Liver (tissue), 9 donors: Measurements from ENCODE around the gene SIX1. TPM values are rescaled to one million over a fixed set of nuclear protein-coding genes. Genes with fewer than 3 reads are reported as not detected.

Experiments used
- DNase-seq: peaks from one replicate; pipeline ENCODE4 v3.0.0-alpha.2; 2017; ENCODE audit warnings: low spot score
- H3K27ac ChIP-seq, 2 donors: one replicate each; pipeline ENCODE4 v1.7.0; 2013; ENCODE audit warnings: inconsistent platforms in 2 of 2, low read length in 2 of 2, control low read depth in 1 of 2, low read depth in 1 of 2, mild to moderate bottlenecking in 1 of 2
- H3K27me3 ChIP-seq, 4 donors: one replicate each; pipeline versions ENCODE4 v1.6.1 to v1.7.0; 2013; ENCODE audit warnings: low read length in 3 of 4, inconsistent platforms in 1 of 4, mild to moderate bottlenecking in 1 of 4, moderate library complexity in 1 of 4; ENCODE audit not compliant: control insufficient read depth in 4 of 4, insufficient read depth in 4 of 4
- H3K36me3 ChIP-seq, 4 donors: one replicate each; pipeline versions ENCODE4 v1.6.1 to v1.7.0; 2013; ENCODE audit warnings: low read length in 3 of 4, mild to moderate bottlenecking in 3 of 4, low read depth in 1 of 4, moderate library complexity in 1 of 4; ENCODE audit not compliant: control insufficient read depth in 4 of 4, insufficient read depth in 3 of 4
- H3K4me1 ChIP-seq, 4 donors: one replicate each; pipeline versions ENCODE4 v1.6.1 to v1.7.0; 2013; ENCODE audit warnings: low read length in 3 of 4, mild to moderate bottlenecking in 3 of 4, moderate library complexity in 1 of 4; ENCODE audit not compliant: control insufficient read depth in 4 of 4, insufficient read depth in 4 of 4
- H3K4me3 ChIP-seq, 3 donors: one replicate each; pipeline versions ENCODE4 v1.6.1 to v1.7.0; 2013; ENCODE audit warnings: low read length in 3 of 3, control low read depth in 1 of 3, low read depth in 1 of 3, mild to moderate bottlenecking in 1 of 3
- H3K9ac ChIP-seq, 2 donors: one replicate each; pipeline ENCODE4 v1.7.0; 2013; ENCODE audit warnings: low read length in 2 of 2, mild to moderate bottlenecking in 2 of 2, moderate library complexity in 2 of 2, control low read depth in 1 of 2, low read depth in 1 of 2
- H3K9me3 ChIP-seq, 4 donors: one replicate each; pipeline versions ENCODE4 v1.6.1 to v1.7.0; 2013; ENCODE audit warnings: low read length in 3 of 4; ENCODE audit not compliant: control insufficient read depth in 4 of 4
- ATF3 ChIP-seq: IDR thresholded peaks from 2 replicates; pipeline ENCODE4 v1.6.1; 2016; ENCODE audit warnings: antibody characterized with exemption
- CTCF ChIP-seq: fragments of 150-350 bp; IDR thresholded peaks from 2 replicates; pipeline ENCODE4 v1.5.1; 2017; ENCODE audit warnings: improper control_type of control experiment, low read depth, low read length; ENCODE audit not compliant: missing input control
- EGR1 ChIP-seq, 2 donors: IDR thresholded peaks; 2 replicates each; pipeline ENCODE4 v1.6.1; 2016 to 2018; ENCODE audit warnings: antibody characterized with exemption in 2 of 2, low read depth in 2 of 2
- FOXA1 ChIP-seq: IDR thresholded peaks from 2 replicates; pipeline ENCODE4 v1.6.1; 2016; ENCODE audit warnings: antibody characterized with exemption
- FOXA2 ChIP-seq: IDR thresholded peaks from 2 replicates; pipeline ENCODE4 v1.6.1; 2016; ENCODE audit warnings: antibody characterized with exemption
- GABPA ChIP-seq, 2 donors: IDR thresholded peaks in 1 of 2; conservative IDR thresholded peaks in 1 of 2; 2 replicates each; pipeline ENCODE4 v1.6.1; 2016; ENCODE audit warnings: antibody characterized with exemption in 2 of 2, mild to moderate bottlenecking in 1 of 2, moderate library complexity in 1 of 2
- HNF4A ChIP-seq, 2 donors: conservative IDR thresholded peaks; 2 replicates each; pipeline ENCODE4 v1.6.1; 2016; ENCODE audit warnings: antibody characterized with exemption in 2 of 2, mild to moderate bottlenecking in 2 of 2
- JUND ChIP-seq, 2 donors: IDR thresholded peaks; 2 replicates each; pipeline ENCODE4 v1.6.1; 2016; ENCODE audit warnings: antibody characterized with exemption in 2 of 2
- NR2F2 ChIP-seq: IDR thresholded peaks from 2 replicates; pipeline ENCODE4 v1.6.1; 2016; ENCODE audit warnings: antibody characterized with exemption
- RAD21 ChIP-seq, 2 donors: IDR thresholded peaks; 2 replicates each; pipeline ENCODE4 v1.6.1; 2016; ENCODE audit warnings: antibody characterized with exemption in 2 of 2, mild to moderate bottlenecking in 2 of 2
- RXRA ChIP-seq, 2 donors: IDR thresholded peaks; 2 replicates each; pipeline ENCODE4 v1.6.1; 2017 to 2018; ENCODE audit warnings: antibody characterized with exemption in 2 of 2, mild to moderate bottlenecking in 1 of 2
- TAF1 ChIP-seq: conservative IDR thresholded peaks from 2 replicates; pipeline ENCODE4 v1.6.1; 2016; ENCODE audit warnings: antibody characterized with exemption, mild to moderate bottlenecking
- YY1 ChIP-seq: IDR thresholded peaks from 2 replicates; pipeline ENCODE4 v1.6.1; 2016; ENCODE audit warnings: antibody characterized with exemption, mild to moderate bottlenecking
- WGBS: extraction: QIAGEN DNeasy Blood & Tissue Kit; methylation state at CpG from one replicate; pipeline ENCODE4 v1.1.7; 2013; 5-methylcytosine and 5-hydroxymethylcytosine counted together
- polyA plus RNA-seq, 2 donors: library from polyadenylated mRNA; stranded (reverse) in 1 of 2; unstranded in 1 of 2; fragments of 200-250 nt in 1 of 2; fragments of >200 nt in 1 of 2; fragmentation: Nextera tagmentation in 1 of 2; extraction: Ambion mirVana in 1 of 2; gene quantifications; one replicate each; pipeline versions ENCODE4 v1.2.1 to v1.2.3, GENCODE V29; 2013 to 2015
- total RNA-seq, 2 donors: library from RNA; depleted of rRNA; stranded (reverse); fragments of >200 nt; gene quantifications; one replicate each; pipeline ENCODE4 v1.2.3, GENCODE V29; 2014
- TF ChIP-seq, protein P1 (sequence below): IDR thresholded peaks from 2 replicates; pipeline ENCODE4 v1.6.1; 2016; ENCODE audit warnings: antibody characterized with exemption
- donor health status: healthy.
- donor health status: healthy.
- donor health status: healthy.
- donor health status: healthy.
- donor health status: healthy.

The SIX1 gene
- total and polyA plus RNA-seq, 4 donors = not detected

DNA sequence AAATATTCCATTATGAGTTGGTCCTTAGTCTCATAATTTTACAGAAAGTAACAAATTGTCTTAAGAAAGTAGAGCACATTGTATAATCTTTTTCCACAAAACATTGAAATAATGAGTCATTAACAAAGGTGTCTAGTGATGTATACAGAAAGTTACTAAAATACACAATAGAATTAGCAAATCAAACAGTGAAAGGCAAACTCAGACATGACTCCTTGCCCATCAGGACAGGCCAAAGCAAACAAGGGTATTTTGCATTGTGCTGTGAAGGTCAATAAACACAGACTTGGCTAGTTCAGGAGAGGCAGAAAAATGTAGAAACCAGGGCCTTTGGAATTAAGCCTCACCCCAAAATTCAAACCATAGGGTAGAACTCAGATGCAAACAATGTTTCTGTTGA, 37.6 kb upstream of the SIX1 start:
- H3K4me1 ChIP-seq = peaks cover 2 to 21% (median 12%) of the 10 kb centered on the region in 4 donors
- H3K9me3 ChIP-seq = no peaks in the 10 kb centered on the region
- no peaks in the 10 kb centered on the region for H3K27me3 ChIP-seq
- H3K36me3 ChIP-seq = no peaks in the 10 kb centered on the region
- DNase-seq = no peak
- no peak overlapping the region for H3K4me3 ChIP-seq
- no peak for TF ChIP-seq CTCF
- no peak for TF ChIP-seq RAD21 (IDR thresholded peaks at IDR 0.05)
- TF ChIP-seq TAF1 = no peak
- TF ChIP-seq RXRA (IDR thresholded peaks at IDR 0.05) = peak in 1 of 2 donors; percentile 13
- peak in 1 of 2 donors; percentile 19 for TF ChIP-seq HNF4A (conservative IDR thresholded peaks at IDR 0.05)
- peak; percentile 60 for TF ChIP-seq FOXA2
- no peak for TF ChIP-seq JUND (IDR thresholded peaks at IDR 0.05)
- TF ChIP-seq GABPA (IDR thresholded peaks at IDR 0.05 in 1 of 2, conservative IDR thresholded peaks at IDR 0.05 in 1 of 2) = no peak
- TF ChIP-seq ATF3 = no peak
- H3K27ac ChIP-seq = no peak overlapping the region
- no peak overlapping the region for H3K9ac ChIP-seq

DNA sequence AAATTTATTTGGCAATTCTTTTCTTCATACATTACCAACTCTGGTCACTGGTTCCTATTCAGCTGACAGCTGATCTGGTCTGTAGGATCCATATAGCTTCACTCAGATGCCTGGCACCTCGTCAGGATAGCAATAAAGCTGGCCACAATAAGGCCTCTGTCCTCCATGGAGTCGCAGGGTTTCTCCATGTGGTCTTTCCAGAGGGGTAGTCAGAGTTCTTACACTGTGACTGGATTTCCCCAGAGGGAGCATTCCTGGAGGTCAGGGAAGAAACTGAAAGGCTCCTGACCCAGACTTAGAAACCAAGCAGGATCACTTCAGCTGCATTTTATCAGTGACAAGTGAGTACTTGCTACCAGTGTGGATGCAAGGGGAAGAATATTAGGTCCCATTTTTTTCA, 34.9 kb upstream of the SIX1 start:
- H3K27me3 ChIP-seq = no peaks in the 10 kb centered on the region

GRCh38 chr14:60681271-60681670, 32.0 kb upstream of the SIX1 start:
- Histone ChIP-seq H3K9ac (no peak overlapping the region), H3K4me1 (no peaks in the 10 kb centered on the region), H3K36me3 (no peaks in the 10 kb centered on the region), H3K4me3 (no peak overlapping the region), H3K27ac (no peak overlapping the region), H3K27me3 (no peaks in the 10 kb centered on the region), H3K9me3 (no peaks in the 10 kb centered on the region)
- no peak for TF ChIP-seq YY1
- no peak for TF ChIP-seq GABPA (IDR thresholded peaks at IDR 0.05 in 1 of 2, conservative IDR thresholded peaks at IDR 0.05 in 1 of 2)
- no peak for TF ChIP-seq FOXA2
- DNase-seq = no peak

More for the DNA sequence above, 34.9 kb upstream of the SIX1 start:
- H3K9me3 ChIP-seq = no peaks in the 10 kb centered on the region
- H3K27ac ChIP-seq = no peak overlapping the region
- WGBS = 79% methylated on average over 2 of the region's 2 CpGs
- H3K36me3 ChIP-seq = no peaks in the 10 kb centered on the region
- TF ChIP-seq NR2F2 (no peak), RAD21 (IDR thresholded peaks at IDR 0.05) (no peak), HNF4A (conservative IDR thresholded peaks at IDR 0.05) (no peak), EGR1 (IDR thresholded peaks at IDR 0.05; ENCODE audit: low read depth in 2 of 2) (no peak)
- TF ChIP-seq, protein P1, sequence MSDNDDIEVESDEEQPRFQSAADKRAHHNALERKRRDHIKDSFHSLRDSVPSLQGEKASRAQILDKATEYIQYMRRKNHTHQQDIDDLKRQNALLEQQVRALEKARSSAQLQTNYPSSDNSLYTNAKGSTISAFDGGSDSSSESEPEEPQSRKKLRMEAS = no peak
- no peak overlapping the region for H3K4me3 ChIP-seq
- peaks cover 2 to 11% (median 4%) of the 10 kb centered on the region in 4 donors for H3K4me1 ChIP-seq
- no peak for DNase-seq
- H3K9ac ChIP-seq = no peak overlapping the region

DNA sequence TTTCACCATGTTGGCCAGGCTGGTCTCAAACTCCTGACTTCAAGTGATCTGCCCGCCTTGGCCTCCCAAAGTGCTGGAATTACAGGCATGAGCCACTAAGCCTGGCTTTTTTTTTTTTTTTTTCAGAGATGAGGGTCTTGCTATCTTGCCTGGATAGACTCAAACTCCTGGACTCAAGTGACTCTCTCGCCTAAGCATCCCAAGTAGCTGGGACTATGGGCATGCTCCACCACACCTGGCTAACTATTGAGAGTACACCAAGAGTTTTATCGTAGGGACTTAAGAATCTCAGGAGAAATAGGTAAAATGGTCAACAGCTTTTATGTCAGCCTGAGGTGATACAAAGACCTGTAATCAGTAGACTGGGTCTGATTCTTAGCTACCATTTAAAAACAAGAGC, 31.2 kb upstream of the SIX1 start:
- Histone ChIP-seq H3K4me3 (no peak overlapping the region), H3K36me3 (no peaks in the 10 kb centered on the region), H3K9me3 (no peaks in the 10 kb centered on the region), H3K27ac (no peak overlapping the region), H3K9ac (no peak overlapping the region), H3K4me1 (no peaks in the 10 kb centered on the region), H3K27me3 (no peaks in the 10 kb centered on the region)
- WGBS = 95% methylated on average over 3 of the region's 3 CpGs
- no peak for DNase-seq
- TF ChIP-seq FOXA1 = no peak
- no peak for TF ChIP-seq GABPA (IDR thresholded peaks at IDR 0.05 in 1 of 2, conservative IDR thresholded peaks at IDR 0.05 in 1 of 2)
- no peak for TF ChIP-seq TAF1
- TF ChIP-seq HNF4A (conservative IDR thresholded peaks at IDR 0.05) = no peak
- TF ChIP-seq, protein P1 = no peak
- no peak for TF ChIP-seq RAD21 (IDR thresholded peaks at IDR 0.05)
